Right lobe of liver (tissue), 4 donors: ENCODE results near the gene DYSF.

ENCODE experiments used
- POLR2A ChIP-seq: fragments of 450-650 bp; IDR thresholded peaks from one replicate; pipeline ENCODE4 v1.6.1; 2017; ENCODE audit warnings: antibody characterized with exemption, mild to moderate bottlenecking
- TF ChIP-seq, protein P1 (sequence below), 4 donors: fragments of 200-600 bp in 3 of 4; fragments of 450-650 bp in 1 of 4; IDR thresholded peaks; one replicate each; pipeline versions ENCODE4 v1.5.1 to v1.8.0; 2016 to 2022; ENCODE audit warnings: antibody characterized with exemption in 4 of 4, mild to moderate bottlenecking in 2 of 4
- donor health status: DM: no; HTN: no; CAD: no.
- donor health status: DM: no; HTN: no; CAD: no.
- donor health status: DM: no; HTN: yes; CAD: no.

DNA sequence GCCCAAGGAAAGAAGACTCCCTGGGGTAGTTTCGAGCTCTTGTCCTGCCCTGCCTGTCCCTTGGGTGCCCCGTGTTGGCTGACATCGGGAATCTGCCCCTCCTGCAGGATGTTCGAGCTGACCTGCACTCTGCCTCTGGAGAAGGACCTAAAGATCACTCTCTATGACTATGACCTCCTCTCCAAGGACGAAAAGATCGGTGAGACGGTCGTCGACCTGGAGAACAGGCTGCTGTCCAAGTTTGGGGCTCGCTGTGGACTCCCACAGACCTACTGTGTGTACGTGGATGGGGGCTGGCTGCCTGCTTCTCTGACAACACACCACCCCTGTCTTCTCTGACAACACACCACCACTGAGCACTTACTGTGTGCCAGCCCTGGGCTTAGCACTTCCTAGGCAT, 210.8 kb downstream of the DYSF start:
- TF ChIP-seq, protein P1, sequence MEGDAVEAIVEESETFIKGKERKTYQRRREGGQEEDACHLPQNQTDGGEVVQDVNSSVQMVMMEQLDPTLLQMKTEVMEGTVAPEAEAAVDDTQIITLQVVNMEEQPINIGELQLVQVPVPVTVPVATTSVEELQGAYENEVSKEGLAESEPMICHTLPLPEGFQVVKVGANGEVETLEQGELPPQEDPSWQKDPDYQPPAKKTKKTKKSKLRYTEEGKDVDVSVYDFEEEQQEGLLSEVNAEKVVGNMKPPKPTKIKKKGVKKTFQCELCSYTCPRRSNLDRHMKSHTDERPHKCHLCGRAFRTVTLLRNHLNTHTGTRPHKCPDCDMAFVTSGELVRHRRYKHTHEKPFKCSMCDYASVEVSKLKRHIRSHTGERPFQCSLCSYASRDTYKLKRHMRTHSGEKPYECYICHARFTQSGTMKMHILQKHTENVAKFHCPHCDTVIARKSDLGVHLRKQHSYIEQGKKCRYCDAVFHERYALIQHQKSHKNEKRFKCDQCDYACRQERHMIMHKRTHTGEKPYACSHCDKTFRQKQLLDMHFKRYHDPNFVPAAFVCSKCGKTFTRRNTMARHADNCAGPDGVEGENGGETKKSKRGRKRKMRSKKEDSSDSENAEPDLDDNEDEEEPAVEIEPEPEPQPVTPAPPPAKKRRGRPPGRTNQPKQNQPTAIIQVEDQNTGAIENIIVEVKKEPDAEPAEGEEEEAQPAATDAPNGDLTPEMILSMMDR (IDR thresholded peaks at IDR 0.05), result no peak
- TF ChIP-seq POLR2A, result no peak
